Natural killer cell treated with Interleukin-12 subunit alpha and Interleukin-12 subunit beta and Interleukin-15 and Interleukin-18, amount 100 ng/mL, for 72 hours (primary cell): ENCODE measurements around the gene CCNE1. TPM values are rescaled to one million over a fixed set of nuclear protein-coding genes. Genes with fewer than 3 reads are reported as not detected.
A peak's percentile ranks its signal among the peaks of the same experiment; 100 is the strongest.

Source experiments
- ATAC-seq, 2 donors: fragments of 150-1000 bp; cut with Tn5 transposase in 1 of 2; sonication (Bioruptor Pico), chemical (Tn5 transposase) in 1 of 2; 2 replicates each; pipeline ENCODE4 v1.10.0; 2021
- DNase-seq: peaks from one replicate; pipeline ENCODE4 v3.0.0; 2022; ENCODE audit warnings: low spot score
- H3K27ac Mint-ChIP-seq, 2 donors: 1 replicate in 1 of 2; 2 replicates in 1 of 2; pipeline ENCODE4 v1.8.0; 2022; ENCODE audit warnings: mixed read lengths in 2 of 2, mild to moderate bottlenecking in 1 of 2, moderate library complexity in 1 of 2
- H3K27me3 Mint-ChIP-seq, 2 donors: 1 replicate in 1 of 2; 2 replicates in 1 of 2; pipeline ENCODE4 v1.8.0; 2022; ENCODE audit warnings: mixed read lengths in 2 of 2
- H3K36me3 Mint-ChIP-seq: one replicate; pipeline ENCODE4 v1.8.0; 2022; ENCODE audit warnings: mixed read lengths
- H3K4me1 Mint-ChIP-seq, 2 donors: 1 replicate in 1 of 2; 2 replicates in 1 of 2; pipeline ENCODE4 v1.8.0; 2022; ENCODE audit warnings: low read depth in 2 of 2, mixed read lengths in 2 of 2, mild to moderate bottlenecking in 1 of 2
- H3K4me3 Mint-ChIP-seq: one replicate; pipeline ENCODE4 v1.8.0; 2022; ENCODE audit warnings: mixed read lengths
- H3K9me3 Mint-ChIP-seq: 2 replicates; pipeline ENCODE4 v1.8.0; 2022; ENCODE audit warnings: mixed read lengths
- total RNA-seq, 2 donors: library from RNA; stranded (reverse); gene quantifications; one replicate each; pipeline ENCODE4 v1.2.3, GENCODE V29; 2022

Gene CCNE1
- total RNA-seq, 2 donors from 2014 or later, result 16.5 to 33.2 TPM

- H3K4me3 Mint-ChIP-seq, result peak overlapping the region; percentile 42
- ATAC-seq (peak; percentile 17 to 43), DNase-seq (no peak)
- no peaks in the 10 kb centered on the region for H3K9me3 Mint-ChIP-seq
- peaks cover 12% of the 10 kb centered on the region in 2 donors for H3K27me3 Mint-ChIP-seq
- peak overlapping the region; percentile 43 to 61 for H3K27ac Mint-ChIP-seq
- peaks cover 0 to 11% of the 10 kb centered on the region in 2 donors for H3K4me1 Mint-ChIP-seq
- H3K36me3 Mint-ChIP-seq, result no peaks in the 10 kb centered on the region
Observed at GRCh38 chr19:29837448-29837981, 25.7 kb downstream of the CCNE1 start.

- Mint-ChIP-seq H3K4me1 (peaks cover 0 to 11% of the 10 kb centered on the region in 2 donors), H3K36me3 (no peaks in the 10 kb centered on the region), H3K9me3 (no peaks in the 10 kb centered on the region), H3K27me3 (peaks cover 12% of the 10 kb centered on the region in 2 donors), H3K4me3 (no peak overlapping the region), H3K27ac (no peak overlapping the region)
- no peak for DNase-seq
- ATAC-seq, result no peak
Observed at GRCh38 chr19:29837996-29838395, 26.2 kb downstream of the CCNE1 start.

GRCh38 chr19:29840066-29840950 lies 28.5 kb downstream of the CCNE1 start:
- H3K36me3 Mint-ChIP-seq, result no peaks in the 10 kb centered on the region

GRCh38 chr19:29841209-29841558 lies 29.4 kb downstream of the CCNE1 start:
- no peak overlapping the region for H3K27ac Mint-ChIP-seq
- DNase-seq, result no peak
- peaks cover 7 to 22% of the 10 kb centered on the region in 2 donors for H3K4me1 Mint-ChIP-seq
- H3K4me3 Mint-ChIP-seq, result no peak overlapping the region
- peaks cover 5% of the 10 kb centered on the region in 2 donors for H3K27me3 Mint-ChIP-seq
- no peaks in the 10 kb centered on the region for H3K9me3 Mint-ChIP-seq
- no peak for ATAC-seq
- H3K36me3 Mint-ChIP-seq, result no peaks in the 10 kb centered on the region

More at GRCh38 chr19:29840066-29840950, 28.5 kb downstream of the CCNE1 start:
- Mint-ChIP-seq H3K9me3 (no peaks in the 10 kb centered on the region), H3K27me3 (peaks cover 5 to 8% of the 10 kb centered on the region in 2 donors), H3K4me3 (no peak overlapping the region), H3K27ac (no peak overlapping the region), H3K4me1 (peaks cover 2 to 13% of the 10 kb centered on the region in 2 donors)
- DNase-seq, result no peak
- no peak for ATAC-seq

GRCh38 chr19:29841559-29842367 lies 30.0 kb downstream of the CCNE1 start:
- Mint-ChIP-seq H3K36me3 (no peaks in the 10 kb centered on the region), H3K27ac (no peak overlapping the region)

GRCh38 chr19:29842471-29843179 lies 30.8 kb downstream of the CCNE1 start:
- H3K4me1 Mint-ChIP-seq, result peaks cover 7 to 11% of the 10 kb centered on the region in 2 donors
- peaks cover 7 to 10% of the 10 kb centered on the region in 2 donors for H3K27me3 Mint-ChIP-seq
- no peak overlapping the region for H3K4me3 Mint-ChIP-seq
- no peaks in the 10 kb centered on the region for H3K9me3 Mint-ChIP-seq
- ATAC-seq (no peak), DNase-seq (no peak)
- no peak overlapping the region for H3K27ac Mint-ChIP-seq
- no peaks in the 10 kb centered on the region for H3K36me3 Mint-ChIP-seq

More at GRCh38 chr19:29841559-29842367, 30.0 kb downstream of the CCNE1 start:
- ATAC-seq, result no peak
- peaks cover 7 to 19% of the 10 kb centered on the region in 2 donors for H3K4me1 Mint-ChIP-seq
- H3K9me3 Mint-ChIP-seq, result no peaks in the 10 kb centered on the region
- H3K27me3 Mint-ChIP-seq, result peaks cover 5% of the 10 kb centered on the region in 2 donors
- DNase-seq, result no peak
- H3K4me3 Mint-ChIP-seq, result no peak overlapping the region

- peak overlapping the region; percentile 67 for H3K4me3 Mint-ChIP-seq
- peaks cover 7 to 11% of the 10 kb centered on the region in 2 donors for H3K4me1 Mint-ChIP-seq
- no peaks in the 10 kb centered on the region for H3K36me3 Mint-ChIP-seq
- ATAC-seq (no peak), DNase-seq (no peak)
- H3K27me3 Mint-ChIP-seq, result peaks cover 10 to 17% of the 10 kb centered on the region in 2 donors
- H3K27ac Mint-ChIP-seq, result no peak overlapping the region
- H3K9me3 Mint-ChIP-seq, result no peaks in the 10 kb centered on the region
Observed at GRCh38 chr19:29843180-29844051, 31.6 kb downstream of the CCNE1 start.

- ATAC-seq (peak; percentile 91 to 93), DNase-seq (peak; percentile 95)
- peaks cover 7 to 11% of the 10 kb centered on the region in 2 donors for H3K4me1 Mint-ChIP-seq
- H3K27ac Mint-ChIP-seq, result peak overlapping the region; percentile 16 to 64
- H3K4me3 Mint-ChIP-seq, result peak overlapping the region; percentile 87
- H3K36me3 Mint-ChIP-seq, result no peaks in the 10 kb centered on the region
- H3K9me3 Mint-ChIP-seq, result no peaks in the 10 kb centered on the region
- H3K27me3 Mint-ChIP-seq, result peaks cover 15 to 18% of the 10 kb centered on the region in 2 donors
Observed at GRCh38 chr19:29844891-29845573, 33.2 kb downstream of the CCNE1 start.

GRCh38 chr19:29845574-29846176 lies 33.9 kb downstream of the CCNE1 start:
- no peak for ATAC-seq

GRCh38 chr19:29849208-29849607 lies 37.4 kb downstream of the CCNE1 start:
- H3K27me3 Mint-ChIP-seq, result peaks cover 12 to 13% of the 10 kb centered on the region in 2 donors

More at GRCh38 chr19:29845574-29846176, 33.9 kb downstream of the CCNE1 start:
- peaks cover 7 to 11% of the 10 kb centered on the region in 2 donors for H3K4me1 Mint-ChIP-seq
- DNase-seq, result no peak
- no peaks in the 10 kb centered on the region for H3K36me3 Mint-ChIP-seq
- H3K4me3 Mint-ChIP-seq, result peak overlapping the region; percentile 87
- H3K27me3 Mint-ChIP-seq, result peaks cover 15 to 18% of the 10 kb centered on the region in 2 donors
- H3K9me3 Mint-ChIP-seq, result no peaks in the 10 kb centered on the region
- peak overlapping the region; percentile 16 to 64 for H3K27ac Mint-ChIP-seq

GRCh38 chr19:29850482-29850881 lies 38.7 kb downstream of the CCNE1 start:
- no peak overlapping the region for H3K4me3 Mint-ChIP-seq
- peaks cover 3 to 7% of the 10 kb centered on the region in 2 donors for H3K4me1 Mint-ChIP-seq
- ATAC-seq, result no peak
- peaks cover 12 to 13% of the 10 kb centered on the region in 2 donors for H3K27me3 Mint-ChIP-seq
- H3K36me3 Mint-ChIP-seq, result no peaks in the 10 kb centered on the region
- no peaks in the 10 kb centered on the region for H3K9me3 Mint-ChIP-seq
- no peak overlapping the region for H3K27ac Mint-ChIP-seq
- no peak for DNase-seq

More at GRCh38 chr19:29849208-29849607, 37.4 kb downstream of the CCNE1 start:
- no peak for ATAC-seq
- peaks cover 7 to 11% of the 10 kb centered on the region in 2 donors for H3K4me1 Mint-ChIP-seq
- H3K4me3 Mint-ChIP-seq, result no peak overlapping the region
- no peak overlapping the region for H3K27ac Mint-ChIP-seq
- H3K9me3 Mint-ChIP-seq, result no peaks in the 10 kb centered on the region
- H3K36me3 Mint-ChIP-seq, result no peaks in the 10 kb centered on the region
- no peak for DNase-seq
